Peyer's patch (tissue), 4 donors: Measurements from ENCODE around the gene GOLGA6A.

Experiments used
- CTCF ChIP-seq, 6 experiments: fragments of 450-650 bp in 4 of 6; fragments of 200-600 bp in 2 of 6; sonication (generic) in 1 of 6; IDR thresholded peaks; one replicate each; pipeline ENCODE4 v1.5.1; 2017 to 2019; ENCODE audit warnings: antibody characterized with exemption in 6 of 6, mild to moderate bottlenecking in 3 of 6, moderate library complexity in 1 of 6
- POLR2A ChIP-seq, 2 donors: fragments of 450-650 bp; IDR thresholded peaks; one replicate each; pipeline ENCODE4 v1.5.1; 2017; ENCODE audit warnings: antibody characterized with exemption in 2 of 2, mild to moderate bottlenecking in 2 of 2, moderate library complexity in 2 of 2

- TF ChIP-seq CTCF (IDR thresholded peaks at IDR 0.05), result no peak
- TF ChIP-seq POLR2A (IDR thresholded peaks at IDR 0.05), result no peak
Observed at GRCh38 chr15:74041311-74041756, 41.0 kb downstream of the GOLGA6A start.
